Memory B cell (primary cell): ENCODE data around the gene URAD.
"Not testable (repeated sequence)": the region's sequence is repeated elsewhere in the genome, so short reads cannot be mapped to it uniquely, and the experiment has no call there.

Experiments used
- ATAC-seq: fragments of 150-1000 bp; cut with Tn5 transposase; 2 replicates; pipeline ENCODE4 v1.10.0; 2021; ENCODE audit warnings: low read depth, mild to moderate bottlenecking, moderate library complexity
- DNase-seq, 2 donors: peaks; one replicate each; pipeline ENCODE4 v3.0.0; 2022; ENCODE audit warnings: low spot score in 2 of 2
- H3K27ac Mint-ChIP-seq: one replicate; pipeline ENCODE4 v1.8.0; 2022; ENCODE audit warnings: mild to moderate bottlenecking, moderate library complexity, mixed read lengths
- H3K27me3 Mint-ChIP-seq: one replicate; pipeline ENCODE4 v1.8.0; 2022; ENCODE audit warnings: mixed read lengths
- H3K36me3 Mint-ChIP-seq: one replicate; pipeline ENCODE4 v1.8.0; 2022; ENCODE audit warnings: mild to moderate bottlenecking, mixed read lengths
- H3K4me1 Mint-ChIP-seq: one replicate; pipeline ENCODE4 v1.8.0; 2022; ENCODE audit warnings: mixed read lengths
- H3K4me3 Mint-ChIP-seq: one replicate; pipeline ENCODE4 v1.8.0; 2022; ENCODE audit warnings: mild to moderate bottlenecking, moderate library complexity, mixed read lengths
- H3K9me3 Mint-ChIP-seq: one replicate; pipeline ENCODE4 v1.8.0; 2022; ENCODE audit warnings: mixed read lengths

Gene URAD

DNA sequence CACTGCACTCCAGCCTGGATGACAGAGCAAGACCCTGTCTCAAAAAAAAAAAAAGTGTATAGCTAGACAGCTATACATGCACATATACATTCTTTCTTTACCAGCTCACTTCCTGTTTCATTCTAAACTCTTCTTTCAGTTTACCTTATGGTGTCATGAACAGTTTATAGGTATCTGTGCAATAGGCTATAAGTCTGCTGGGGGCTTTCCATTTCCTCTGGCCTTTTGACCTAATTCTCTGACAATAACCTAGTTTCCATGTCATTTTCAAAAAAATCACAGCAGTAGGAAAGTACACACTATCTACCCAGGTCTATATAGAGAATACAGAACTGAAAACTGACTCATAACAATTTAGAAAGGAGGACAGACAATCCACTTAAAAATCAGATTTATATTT is 24.4 kb upstream of the URAD start:
- H3K27me3 Mint-ChIP-seq = no peaks in the 10 kb centered on the region
- H3K4me3 Mint-ChIP-seq = no peak overlapping the region

DNA sequence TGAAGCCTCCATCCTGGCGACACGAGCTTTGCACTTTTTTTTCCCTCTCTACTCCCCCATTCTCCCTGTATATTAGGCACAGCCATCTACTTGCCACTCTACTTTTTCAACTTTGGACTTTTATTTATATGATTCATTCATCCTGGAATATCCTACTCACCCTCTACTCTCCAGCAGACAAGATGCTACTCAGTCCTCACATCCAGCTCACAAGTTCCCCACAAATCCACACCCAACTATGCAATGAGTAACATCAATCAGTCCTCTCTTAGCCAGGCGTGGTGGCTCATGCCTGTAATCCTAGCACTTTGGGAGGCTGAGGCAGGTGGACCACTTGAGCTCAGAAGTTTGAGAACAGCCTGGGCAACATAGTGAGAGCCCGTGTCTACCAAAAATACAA is 23.9 kb upstream of the URAD start:
- Mint-ChIP-seq H3K9me3 (no peaks in the 10 kb centered on the region), H3K27ac (no peak overlapping the region), H3K4me1 (peaks cover 11% of the 10 kb centered on the region), H3K36me3 (no peaks in the 10 kb centered on the region), H3K27me3 (no peaks in the 10 kb centered on the region), H3K4me3 (no peak overlapping the region)
- ATAC-seq (no peak), DNase-seq (no peak)

More for the DNA sequence above, 24.4 kb upstream of the URAD start:
- H3K27ac Mint-ChIP-seq = peak overlapping the region; percentile 65
- DNase-seq = no peak
- peaks cover 11% of the 10 kb centered on the region for H3K4me1 Mint-ChIP-seq
- no peaks in the 10 kb centered on the region for H3K36me3 Mint-ChIP-seq
- peak; percentile 81 for ATAC-seq
- H3K9me3 Mint-ChIP-seq = no peaks in the 10 kb centered on the region

DNA sequence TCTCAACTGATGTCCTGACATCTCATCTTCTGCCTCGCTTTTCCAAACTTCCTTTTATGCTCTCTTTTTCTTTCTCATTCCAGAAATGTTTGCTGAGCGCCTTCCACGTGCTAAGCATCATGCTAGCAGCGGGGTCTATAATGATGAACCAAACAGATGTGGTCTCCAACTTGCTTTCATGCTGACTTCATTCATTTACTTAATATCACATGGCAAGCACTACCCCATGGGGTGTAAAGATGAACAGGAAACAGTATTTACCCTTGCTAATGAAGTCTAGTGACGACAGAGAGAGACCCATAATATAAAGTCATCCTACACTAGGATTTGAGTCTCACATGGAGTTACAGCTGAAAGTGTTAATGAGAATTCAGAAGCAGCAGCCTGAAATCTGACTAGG is 21.6 kb upstream of the URAD start:
- H3K4me1 Mint-ChIP-seq = peaks cover 15% of the 10 kb centered on the region
- no peak overlapping the region for H3K4me3 Mint-ChIP-seq
- ATAC-seq = no peak
- H3K27me3 Mint-ChIP-seq = no peaks in the 10 kb centered on the region
- H3K36me3 Mint-ChIP-seq = no peaks in the 10 kb centered on the region
- H3K9me3 Mint-ChIP-seq = no peaks in the 10 kb centered on the region
- no peak for DNase-seq
- H3K27ac Mint-ChIP-seq = no peak overlapping the region

DNA sequence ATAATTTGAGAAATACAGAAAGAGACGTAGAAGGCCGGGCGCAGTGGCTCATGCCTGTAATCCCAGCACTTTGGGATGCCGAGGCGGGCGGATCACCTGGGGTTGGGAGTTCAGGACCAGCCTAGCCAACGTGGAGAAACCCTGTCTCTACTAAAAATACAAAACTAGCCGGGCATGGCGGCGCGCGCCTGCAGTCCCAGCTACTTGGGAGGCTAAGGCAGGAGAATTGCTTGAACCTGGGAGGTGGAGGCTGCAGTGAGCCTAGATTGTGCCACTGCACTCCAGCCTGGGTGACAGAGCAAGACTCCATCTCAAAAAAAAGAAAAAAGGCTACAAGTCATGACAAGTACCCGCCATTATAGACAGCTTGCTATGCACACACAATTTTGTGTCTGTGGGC is 16.5 kb upstream of the URAD start:
- not testable (repeated sequence) for H3K9me3 Mint-ChIP-seq, H3K4me1 Mint-ChIP-seq, H3K36me3 Mint-ChIP-seq, ATAC-seq, H3K27ac Mint-ChIP-seq, H3K27me3 Mint-ChIP-seq, H3K4me3 Mint-ChIP-seq, DNase-seq

DNA sequence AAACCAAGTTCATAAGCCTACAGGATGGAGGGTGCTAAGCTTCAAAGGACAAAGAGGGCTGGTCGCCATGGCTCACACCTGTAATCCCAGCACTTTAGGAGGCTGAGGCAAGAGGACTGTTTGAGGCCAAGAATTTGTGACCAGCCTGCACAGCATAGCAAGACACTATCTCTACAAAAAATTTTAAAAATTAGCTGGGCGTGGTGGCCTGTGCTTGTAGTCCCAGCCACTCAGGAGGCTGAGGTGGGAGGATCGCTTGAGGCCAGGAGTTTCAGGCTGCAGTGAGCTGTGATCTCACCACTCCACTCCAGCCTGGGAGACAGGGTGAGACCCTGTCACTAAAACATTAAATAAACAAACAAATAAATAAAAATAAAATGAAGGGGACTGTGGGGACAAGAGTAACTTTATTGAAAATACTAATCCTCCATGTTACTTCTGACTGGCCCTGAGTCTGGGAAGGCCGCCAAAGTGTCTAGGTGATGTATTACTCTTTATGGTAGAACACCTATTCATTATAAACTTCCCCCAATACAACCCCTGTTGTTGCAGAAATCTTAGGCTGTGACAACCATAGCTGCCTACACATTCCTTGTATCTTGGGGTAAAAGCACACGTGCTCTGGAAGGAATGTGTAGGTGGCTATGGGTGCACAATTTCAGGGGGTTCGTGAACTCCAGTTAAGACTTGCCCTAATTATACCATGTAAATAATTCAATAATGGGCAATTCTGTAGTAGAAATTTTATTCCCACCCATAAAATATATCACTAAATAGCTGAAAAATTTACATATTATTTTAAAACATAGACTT is 14.6 kb upstream of the URAD start:
- no peak for ATAC-seq
- DNase-seq = no peak
- Mint-ChIP-seq H3K27ac (no peak overlapping the region), H3K9me3 (no peaks in the 10 kb centered on the region), H3K27me3 (no peaks in the 10 kb centered on the region), H3K36me3 (no peaks in the 10 kb centered on the region), H3K4me3 (no peak overlapping the region), H3K4me1 (peaks cover 11% of the 10 kb centered on the region)

DNA sequence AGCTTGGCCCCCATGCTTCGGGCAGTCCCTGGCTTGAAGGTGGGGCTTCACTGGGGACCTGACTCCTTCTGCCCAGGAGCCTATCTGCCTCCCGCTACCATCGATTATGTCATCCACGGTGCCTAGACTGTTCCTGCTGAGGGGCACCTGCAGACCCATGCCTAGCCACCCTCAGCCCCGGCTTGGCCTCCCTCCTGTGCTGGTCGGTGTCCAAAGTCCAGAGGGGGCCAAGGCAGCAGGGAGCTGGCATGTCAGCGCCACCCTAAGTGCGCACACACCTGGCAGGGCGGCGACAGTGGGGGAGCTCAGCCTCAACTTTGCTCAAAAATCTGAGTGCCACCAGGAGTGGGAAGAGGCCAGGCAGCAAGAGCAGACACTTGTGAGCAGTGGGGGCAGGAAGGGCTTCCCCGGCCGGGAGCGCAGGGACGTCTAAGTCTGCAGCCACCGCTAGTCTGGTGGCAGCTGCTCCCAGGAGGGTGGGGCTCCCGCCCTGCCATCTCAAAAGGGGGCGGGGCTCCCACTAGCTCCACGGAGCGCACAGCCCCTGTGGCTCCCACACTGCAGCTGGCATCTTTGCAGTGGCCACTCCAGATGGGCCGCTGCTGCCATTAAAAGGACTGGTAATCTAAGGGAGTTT is 13.5 kb upstream of the URAD start:
- H3K4me3 Mint-ChIP-seq = no peak overlapping the region
- H3K9me3 Mint-ChIP-seq = no peaks in the 10 kb centered on the region
- ATAC-seq (no peak), DNase-seq (no peak)
- no peaks in the 10 kb centered on the region for H3K36me3 Mint-ChIP-seq
- H3K4me1 Mint-ChIP-seq = peaks cover 14% of the 10 kb centered on the region
- no peak overlapping the region for H3K27ac Mint-ChIP-seq
- no peaks in the 10 kb centered on the region for H3K27me3 Mint-ChIP-seq

DNA sequence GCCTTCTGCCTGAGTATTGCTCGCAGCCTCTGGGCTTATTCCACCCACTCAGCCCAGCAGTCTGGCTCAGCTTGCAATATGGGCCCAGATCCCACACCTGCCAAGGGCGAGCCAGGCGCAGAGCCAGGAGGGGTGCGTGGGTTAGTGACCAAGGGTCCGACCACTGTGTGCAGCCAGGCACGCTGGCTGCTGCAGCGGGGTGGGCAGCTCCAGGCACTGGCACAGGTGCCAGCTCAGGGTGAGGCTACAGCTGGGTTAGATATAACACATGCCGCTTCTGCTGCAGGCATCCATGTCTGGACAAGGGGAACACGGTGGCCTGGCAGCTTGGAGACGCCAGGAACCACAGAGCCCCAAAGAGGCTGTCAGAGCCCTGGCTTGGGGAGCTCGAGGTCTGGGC is 12.6 kb upstream of the URAD start:
- no peak for DNase-seq
- Mint-ChIP-seq H3K4me3 (no peak overlapping the region), H3K4me1 (peaks cover 11% of the 10 kb centered on the region), H3K27me3 (no peaks in the 10 kb centered on the region), H3K27ac (no peak overlapping the region), H3K9me3 (no peaks in the 10 kb centered on the region), H3K36me3 (no peaks in the 10 kb centered on the region)
- ATAC-seq = no peak

DNA sequence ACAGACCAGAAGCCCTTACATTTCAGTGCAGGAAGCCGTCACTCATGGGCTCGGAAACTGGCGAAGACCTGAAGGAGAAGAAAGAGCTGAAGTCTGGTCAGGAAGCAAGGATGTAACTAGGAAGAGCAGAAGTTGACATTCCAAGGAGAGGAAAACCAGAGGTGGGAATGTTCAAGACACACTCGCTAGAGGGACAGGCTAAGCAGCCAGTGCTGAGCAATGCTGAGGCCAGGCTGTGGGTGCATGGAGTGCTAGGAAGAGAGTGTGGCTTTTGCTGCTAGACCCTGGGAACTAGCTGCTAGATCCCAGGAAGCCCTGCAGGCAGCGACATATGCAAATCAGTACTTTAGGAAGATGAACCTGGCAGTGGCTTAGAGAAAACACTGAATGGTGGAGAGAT is 12.1 kb upstream of the URAD start:
- Mint-ChIP-seq H3K36me3 (no peaks in the 10 kb centered on the region), H3K9me3 (no peaks in the 10 kb centered on the region), H3K4me1 (peaks cover 11% of the 10 kb centered on the region), H3K27me3 (no peaks in the 10 kb centered on the region), H3K27ac (no peak overlapping the region), H3K4me3 (no peak overlapping the region)
- ATAC-seq (no peak), DNase-seq (no peak)

DNA sequence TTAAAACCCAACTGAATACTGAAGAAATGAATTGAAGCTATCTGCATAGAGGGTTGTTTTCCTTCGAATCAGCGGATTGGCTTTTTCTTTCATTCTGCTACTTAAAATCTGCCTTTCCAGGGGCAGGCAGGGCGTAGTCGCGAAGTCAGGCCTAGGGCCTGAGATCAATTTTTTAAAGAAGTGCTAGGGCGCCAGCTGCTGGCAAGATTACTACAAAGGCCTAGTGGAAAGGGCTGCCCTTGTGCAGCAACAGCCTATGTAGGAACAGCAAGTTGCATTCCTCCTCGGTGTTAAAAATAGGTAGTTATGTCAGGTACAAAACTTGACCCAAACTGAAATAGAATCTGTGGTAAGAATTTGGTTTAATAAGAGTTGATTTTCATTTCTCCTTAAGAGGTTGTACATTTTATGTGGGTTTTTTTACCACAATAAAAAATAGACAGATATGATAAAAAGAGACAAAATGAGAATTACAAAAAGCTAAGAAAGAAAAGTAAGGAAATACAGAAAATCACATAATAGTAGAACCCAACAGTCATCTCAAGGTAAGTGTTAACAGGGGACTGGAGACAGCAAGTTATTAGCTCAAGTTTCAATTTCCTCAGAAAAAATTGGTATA is 9.5 kb upstream of the URAD start:
- Mint-ChIP-seq H3K4me1 (peaks cover 11% of the 10 kb centered on the region), H3K36me3 (no peaks in the 10 kb centered on the region), H3K9me3 (no peaks in the 10 kb centered on the region), H3K27me3 (no peaks in the 10 kb centered on the region), H3K27ac (no peak overlapping the region), H3K4me3 (no peak overlapping the region)
- ATAC-seq (peak; percentile 84), DNase-seq (no peak)

DNA sequence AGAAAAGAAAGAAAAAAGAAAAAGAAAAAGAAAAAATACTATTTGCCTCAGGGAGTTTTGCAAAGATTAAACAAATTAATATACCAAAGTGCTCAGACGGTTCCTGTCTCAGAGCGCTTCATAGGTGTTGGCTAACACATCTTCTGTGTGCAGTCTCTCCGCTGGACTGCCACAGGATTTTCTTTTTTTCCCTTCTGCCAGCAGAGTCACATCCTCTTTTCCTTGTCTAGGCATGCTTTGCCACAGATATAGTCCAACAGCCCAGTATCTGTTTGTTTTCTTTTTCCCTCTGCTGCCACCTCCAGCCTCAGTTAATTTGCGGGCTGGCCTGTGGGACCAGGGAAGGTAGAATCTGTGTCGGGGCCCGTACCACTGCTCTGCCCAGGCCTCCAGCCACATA is 3.4 kb upstream of the URAD start:
- Mint-ChIP-seq H3K27me3 (no peaks in the 10 kb centered on the region), H3K27ac (no peak overlapping the region), H3K4me1 (no peaks in the 10 kb centered on the region), H3K36me3 (no peaks in the 10 kb centered on the region), H3K4me3 (no peak overlapping the region), H3K9me3 (no peaks in the 10 kb centered on the region)
- no peak for ATAC-seq
- no peak for DNase-seq

DNA sequence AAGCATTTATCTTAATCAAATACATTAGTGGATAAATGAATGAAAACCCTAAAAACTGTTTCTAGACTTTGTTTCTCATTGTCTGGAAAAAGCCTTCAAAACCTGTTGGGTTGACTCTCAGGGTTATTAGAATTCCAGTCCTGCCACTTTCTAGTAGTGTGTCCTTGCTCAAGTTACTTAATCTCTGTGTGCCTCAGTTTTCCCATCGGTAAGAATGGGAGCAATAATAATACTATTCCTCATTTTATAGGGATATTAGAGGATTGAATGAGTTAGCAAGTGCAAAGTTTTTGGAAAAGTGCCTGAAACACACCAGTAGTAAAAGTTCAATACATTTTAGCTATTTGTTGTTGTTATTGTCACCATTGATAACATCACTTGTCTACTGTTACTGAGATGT is 2.9 kb downstream of the URAD start:
- Mint-ChIP-seq H3K27ac (no peak overlapping the region), H3K36me3 (no peaks in the 10 kb centered on the region), H3K27me3 (peaks cover 26% of the 10 kb centered on the region), H3K4me3 (no peak overlapping the region), H3K9me3 (no peaks in the 10 kb centered on the region), H3K4me1 (peaks cover 6% of the 10 kb centered on the region)
- ATAC-seq (no peak), DNase-seq (no peak)

DNA sequence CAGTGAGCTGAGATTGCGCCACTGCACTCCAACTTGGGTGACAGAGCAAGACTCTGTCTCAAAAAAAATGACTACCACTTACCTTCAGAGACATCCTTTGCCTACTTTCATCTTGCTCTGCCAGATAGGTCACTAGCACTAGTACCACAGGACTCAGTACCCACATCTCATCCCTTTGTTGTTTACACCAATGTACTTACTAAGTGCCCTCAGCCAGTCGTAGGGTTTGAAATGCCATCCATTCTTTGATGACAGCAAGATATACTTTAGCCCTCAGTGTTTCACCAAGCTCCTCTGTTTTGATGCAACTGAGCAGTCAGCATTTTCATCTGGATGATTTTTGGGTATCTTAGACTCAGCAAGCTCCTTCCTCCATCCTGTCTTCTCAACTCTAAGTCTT is 6.1 kb downstream of the URAD start:
- peaks cover 20% of the 10 kb centered on the region for H3K4me1 Mint-ChIP-seq
- ATAC-seq (no peak), DNase-seq (no peak)
- H3K4me3 Mint-ChIP-seq = no peak overlapping the region
- no peaks in the 10 kb centered on the region for H3K9me3 Mint-ChIP-seq
- peaks cover 38% of the 10 kb centered on the region for H3K27me3 Mint-ChIP-seq
- H3K36me3 Mint-ChIP-seq = no peaks in the 10 kb centered on the region
- no peak overlapping the region for H3K27ac Mint-ChIP-seq

DNA sequence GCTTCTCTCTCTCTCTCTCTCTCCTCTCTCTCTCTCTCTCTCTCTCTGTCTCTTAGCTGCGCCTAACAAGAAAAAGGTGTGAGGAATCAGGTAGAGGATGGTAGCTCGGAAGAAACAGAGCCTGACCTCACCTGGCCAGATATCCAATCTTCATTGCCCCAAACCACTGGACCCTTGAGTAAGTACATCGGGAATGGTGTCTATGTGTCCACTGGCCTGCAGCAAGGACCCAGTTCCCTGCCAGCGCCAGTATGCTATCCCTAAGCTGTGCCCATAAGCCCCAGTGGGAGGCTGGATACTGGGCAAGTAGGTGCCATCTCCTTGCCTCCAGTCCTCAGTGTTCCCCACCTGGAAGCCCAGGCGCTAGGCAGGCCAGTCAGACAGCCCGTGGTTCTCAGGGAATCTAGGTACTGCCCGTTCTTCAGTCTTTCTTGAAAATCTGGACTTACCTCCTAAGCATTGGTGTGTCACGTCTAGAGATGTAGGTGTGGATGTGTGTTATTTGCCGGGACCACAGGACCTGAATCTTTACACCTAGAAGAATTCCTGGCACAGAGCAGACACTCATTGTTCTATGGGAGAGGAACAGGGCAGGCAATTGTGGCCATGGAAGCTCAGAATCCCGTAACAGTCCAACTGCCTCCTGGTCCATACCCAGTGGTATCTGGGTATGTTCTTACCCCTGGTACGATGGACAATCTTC is 7.3 kb downstream of the URAD start:
- peak overlapping the region; percentile 55 for H3K27ac Mint-ChIP-seq
- DNase-seq (no peak), ATAC-seq (no peak)
- H3K27me3 Mint-ChIP-seq = peaks cover 38% of the 10 kb centered on the region
- H3K4me3 Mint-ChIP-seq = peak overlapping the region; percentile 69
- no peaks in the 10 kb centered on the region for H3K9me3 Mint-ChIP-seq
- H3K4me1 Mint-ChIP-seq = peaks cover 20% of the 10 kb centered on the region
- H3K36me3 Mint-ChIP-seq = no peaks in the 10 kb centered on the region
